GM12872 (cell line): ENCODE results near the gene FAM174B.

Experiments used
- CTCF ChIP-seq: IDR thresholded peaks from 3 replicates; pipeline ENCODE4 v1.5.1; 2011; ENCODE audit warnings: low read depth, mild to moderate bottlenecking, low read length, moderate library complexity; ENCODE audit not compliant: insufficient read depth

FAM174B gene

GRCh38 chr15:92600856-92601255, 54.7 kb downstream of the FAM174B start:
- no peak for TF ChIP-seq CTCF

- no peak for TF ChIP-seq CTCF
Observed at GRCh38 chr15:92599394-92599970, 56.1 kb downstream of the FAM174B start.

GRCh38 chr15:92597548-92597947, 58.0 kb downstream of the FAM174B start:
- TF ChIP-seq CTCF, result no peak

GRCh38 chr15:92596623-92597022, 59.0 kb downstream of the FAM174B start:
- TF ChIP-seq CTCF, result no peak

- TF ChIP-seq CTCF, result no peak
Observed at GRCh38 chr15:92595506-92596381, 59.8 kb downstream of the FAM174B start.

- no peak for TF ChIP-seq CTCF
Observed at GRCh38 chr15:92591275-92591674, 64.3 kb downstream of the FAM174B start.

- TF ChIP-seq CTCF, result no peak
Observed at GRCh38 chr15:92586966-92587365, 68.6 kb downstream of the FAM174B start.
